GM10847 (cell line): Measurements from ENCODE around the gene PLEKHA6.

Experiments
- POLR2A ChIP-seq: IDR thresholded peaks from 2 replicates; pipeline ENCODE4 v1.6.1; 2011; ENCODE audit not compliant: insufficient read length; ENCODE audit errors: extremely low read depth

Gene PLEKHA6

GRCh38 chr1:204181116-204181515 is 178.6 kb downstream of the PLEKHA6 start:
- no peak for TF ChIP-seq POLR2A

DNA sequence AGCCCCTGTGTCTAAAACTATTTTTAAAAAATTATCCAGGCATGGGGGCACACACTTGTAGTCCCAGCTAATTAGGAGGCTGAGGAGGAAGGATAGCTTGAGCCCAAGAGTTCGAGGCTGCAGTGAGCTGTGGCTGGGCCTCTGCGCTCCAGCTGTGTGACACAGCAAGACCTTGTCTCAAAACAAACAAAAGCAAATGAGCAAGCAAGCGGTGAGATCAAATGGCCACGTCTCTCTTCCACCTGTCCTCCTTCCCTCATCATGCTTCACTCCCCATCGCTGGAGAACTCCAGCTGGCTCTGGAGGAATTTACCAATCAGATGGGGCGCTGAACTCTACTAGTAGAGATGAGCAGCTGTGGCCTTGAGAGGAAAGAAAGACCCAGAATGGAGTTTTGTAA is 179.6 kb downstream of the PLEKHA6 start:
- TF ChIP-seq POLR2A: no peak

- TF ChIP-seq POLR2A: no peak
Observed at GRCh38 chr1:204178487-204179281, 181.0 kb downstream of the PLEKHA6 start.

GRCh38 chr1:204177133-204177532 is 182.6 kb downstream of the PLEKHA6 start:
- TF ChIP-seq POLR2A: no peak

GRCh38 chr1:204176049-204176448 is 183.7 kb downstream of the PLEKHA6 start:
- no peak for TF ChIP-seq POLR2A

DNA sequence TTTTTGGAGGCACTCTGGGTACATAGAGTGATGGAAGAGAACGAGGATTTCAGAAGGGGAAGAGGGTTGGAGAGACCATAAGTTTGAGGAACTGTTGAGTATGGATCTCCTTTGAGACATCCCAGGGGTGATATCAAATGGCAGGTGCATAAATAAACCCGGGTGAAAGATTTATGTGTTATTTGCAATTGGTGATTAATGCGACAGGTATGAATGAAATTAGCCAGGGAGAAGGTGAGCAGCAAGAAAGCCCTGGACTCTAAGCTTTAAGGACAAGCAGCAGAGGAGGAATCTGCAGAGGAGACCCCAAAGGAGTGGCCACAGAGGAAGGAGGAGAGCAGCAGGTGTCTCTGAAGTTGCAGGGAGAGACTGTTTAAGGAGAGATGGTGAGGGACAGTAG is 184.8 kb downstream of the PLEKHA6 start:
- no peak for TF ChIP-seq POLR2A

DNA sequence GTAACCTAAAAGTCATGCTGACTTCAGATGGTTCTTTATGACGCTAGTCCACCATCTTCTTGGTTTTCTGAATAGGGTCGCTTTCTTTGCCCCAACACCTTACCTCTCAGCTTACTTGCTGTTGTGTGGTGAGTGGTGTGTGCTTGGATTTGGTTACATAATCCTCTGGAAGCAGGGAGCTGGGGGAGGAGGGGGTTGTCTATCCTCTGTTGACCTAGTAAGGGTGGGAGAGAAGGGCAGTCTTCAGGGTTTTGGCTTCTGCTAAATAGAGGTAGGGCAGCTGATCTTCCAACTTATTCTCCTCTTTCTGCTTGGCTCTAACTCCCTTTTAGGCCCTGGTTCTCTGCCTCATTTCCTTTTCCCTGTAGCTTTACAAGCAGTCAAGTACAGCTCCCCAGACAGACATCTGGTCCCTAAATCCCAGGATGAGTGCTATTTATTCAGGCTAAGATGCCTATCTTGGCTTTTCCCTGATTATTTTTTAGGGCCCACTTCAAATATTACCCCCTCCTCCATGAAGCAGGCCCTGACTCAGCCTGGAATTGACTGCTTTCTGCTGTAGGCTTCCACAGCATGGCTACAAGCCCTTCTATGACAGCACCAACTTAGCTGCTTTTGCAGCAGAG is 187.2 kb downstream of the PLEKHA6 start:
- no peak for TF ChIP-seq POLR2A

GRCh38 chr1:204171751-204172178 is 188.0 kb downstream of the PLEKHA6 start:
- TF ChIP-seq POLR2A: no peak

- no peak for TF ChIP-seq POLR2A
Observed at GRCh38 chr1:204170494-204171155, 189.1 kb downstream of the PLEKHA6 start.

GRCh38 chr1:204169858-204170257 is 189.9 kb downstream of the PLEKHA6 start:
- no peak for TF ChIP-seq POLR2A
